T-helper 1 cell treated with Interleukin-12 subunit alpha and Interleukin-12 subunit beta and Interleukin-4 antibody, amounts not matched to agents 30 ng/mL and 1 ng/mL, for 36 hours (primary cell): Measurements from ENCODE around the gene SLC9A2. TPM values are rescaled to one million over a fixed set of nuclear protein-coding genes. Genes with fewer than 3 reads are reported as not detected.

Source experiments
- intact Hi-C: fragments of 100-400 bp; cut with micrococcal nuclease; formaldehyde crosslinking; loops from one replicate; pipeline ENCODE4 v1.15.1; 2024
- total RNA-seq: library from RNA; stranded (reverse); gene quantifications from 2 replicates; pipeline ENCODE4 v1.2.3, GENCODE V29; 2022

Gene SLC9A2, protein sequence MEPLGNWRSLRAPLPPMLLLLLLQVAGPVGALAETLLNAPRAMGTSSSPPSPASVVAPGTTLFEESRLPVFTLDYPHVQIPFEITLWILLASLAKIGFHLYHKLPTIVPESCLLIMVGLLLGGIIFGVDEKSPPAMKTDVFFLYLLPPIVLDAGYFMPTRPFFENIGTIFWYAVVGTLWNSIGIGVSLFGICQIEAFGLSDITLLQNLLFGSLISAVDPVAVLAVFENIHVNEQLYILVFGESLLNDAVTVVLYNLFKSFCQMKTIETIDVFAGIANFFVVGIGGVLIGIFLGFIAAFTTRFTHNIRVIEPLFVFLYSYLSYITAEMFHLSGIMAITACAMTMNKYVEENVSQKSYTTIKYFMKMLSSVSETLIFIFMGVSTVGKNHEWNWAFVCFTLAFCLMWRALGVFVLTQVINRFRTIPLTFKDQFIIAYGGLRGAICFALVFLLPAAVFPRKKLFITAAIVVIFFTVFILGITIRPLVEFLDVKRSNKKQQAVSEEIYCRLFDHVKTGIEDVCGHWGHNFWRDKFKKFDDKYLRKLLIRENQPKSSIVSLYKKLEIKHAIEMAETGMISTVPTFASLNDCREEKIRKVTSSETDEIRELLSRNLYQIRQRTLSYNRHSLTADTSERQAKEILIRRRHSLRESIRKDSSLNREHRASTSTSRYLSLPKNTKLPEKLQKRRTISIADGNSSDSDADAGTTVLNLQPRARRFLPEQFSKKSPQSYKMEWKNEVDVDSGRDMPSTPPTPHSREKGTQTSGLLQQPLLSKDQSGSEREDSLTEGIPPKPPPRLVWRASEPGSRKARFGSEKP
- total RNA-seq = not detected in 2 replicates

DNA sequence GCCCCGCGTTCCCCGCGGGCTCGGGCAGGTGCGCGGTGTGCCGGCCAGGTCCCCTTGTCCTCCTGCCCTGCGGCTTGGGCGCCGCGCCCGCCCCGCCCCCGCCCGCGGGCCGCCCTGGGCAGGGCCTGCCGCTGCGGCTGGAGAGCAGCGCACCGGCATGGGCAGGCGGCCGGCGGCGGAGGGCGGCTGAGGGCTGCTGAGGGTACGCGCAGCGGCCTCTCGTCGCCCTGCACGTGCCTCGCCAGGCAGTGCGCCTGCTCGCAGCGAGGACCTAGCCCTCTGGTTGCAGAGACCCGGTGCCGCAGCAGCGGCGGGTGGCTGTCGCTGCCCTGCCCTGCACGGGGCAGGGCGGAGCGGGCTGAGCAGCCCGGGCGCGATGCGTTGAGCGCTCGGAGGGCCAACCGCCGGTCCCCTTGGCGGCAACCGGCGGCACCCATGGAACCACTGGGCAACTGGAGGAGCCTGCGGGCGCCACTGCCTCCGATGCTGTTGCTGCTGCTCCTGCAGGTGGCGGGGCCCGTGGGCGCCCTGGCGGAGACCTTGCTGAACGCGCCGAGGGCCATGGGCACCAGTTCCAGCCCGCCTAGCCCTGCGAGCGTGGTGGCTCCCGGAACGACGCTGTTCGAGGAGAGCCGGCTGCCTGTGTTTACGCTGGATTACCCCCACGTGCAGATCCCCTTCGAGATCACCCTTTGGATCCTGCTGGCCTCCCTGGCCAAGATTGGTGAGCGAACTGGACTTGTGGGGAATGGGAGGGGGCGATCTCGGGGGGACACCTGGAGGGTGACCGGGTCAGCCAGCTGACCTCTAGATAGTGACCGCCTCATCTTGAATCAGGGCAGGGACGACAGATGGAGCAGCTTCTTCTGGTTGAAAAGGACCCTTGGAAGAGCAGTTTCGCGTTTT, at the start of gene SLC9A2:
SLC9A2 (plus strand) TSS at position 140 of the 906 bp plus-strand sequence; CDS start at position 436, 296 bp downstream.
- intact Hi-C loops = loop anchor here (5.0 to 10.0 kb wide), 3 partner anchors 83 to 737 kb away; no protein-coding TSS in a partner anchor

GRCh38 chr2:102575888-102576287, 43.5 kb upstream of the SLC9A2 start:
- intact Hi-C loops = no loop called here

GRCh38 chr2:102578376-102578775, 41.0 kb upstream of the SLC9A2 start:
- intact Hi-C loops = no loop called here

- intact Hi-C loops = no loop called here
These were observed 37.4 kb upstream of the SLC9A2 start for GRCh38 chr2:102581911-102582310.

GRCh38 chr2:102582845-102583244, 36.5 kb upstream of the SLC9A2 start:
- intact Hi-C loops = no loop called here

GRCh38 chr2:102585847-102586404, 33.4 kb upstream of the SLC9A2 start:
- intact Hi-C loops = no loop called here

GRCh38 chr2:102588213-102588939, 31.0 kb upstream of the SLC9A2 start:
- intact Hi-C loops = no loop called here

DNA sequence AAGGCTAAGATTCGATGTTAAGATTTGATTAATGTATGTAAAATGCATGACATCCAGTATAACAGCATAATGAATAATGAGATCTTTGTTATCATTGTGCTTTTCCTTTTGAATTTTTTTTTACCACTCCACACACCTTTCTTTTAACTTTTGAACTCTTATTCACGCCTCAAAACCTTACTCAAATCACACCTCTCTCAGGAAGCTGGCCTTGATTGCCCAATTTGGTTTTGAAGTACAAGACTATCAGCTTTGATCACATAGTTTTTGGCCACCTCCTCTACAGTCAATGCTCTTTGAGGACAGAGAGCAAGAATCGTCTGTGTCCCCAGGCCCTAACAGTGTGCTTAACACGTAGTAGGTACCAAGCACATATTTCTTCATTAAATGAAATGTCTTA, 29.9 kb upstream of the SLC9A2 start:
- intact Hi-C loops = no loop called here

- intact Hi-C loops = loop anchor here (1.0 kb wide), 1 partner anchor 118 kb away; the partner anchor contains the start of gene SLC9A4
These were observed 27.8 kb upstream of the SLC9A2 start for GRCh38 chr2:102591491-102592045.

- intact Hi-C loops = loop anchor here (1.0 kb wide), 1 partner anchor 119 kb away; the partner anchor contains the start of gene SLC9A4
These were observed 26.8 kb upstream of the SLC9A2 start for GRCh38 chr2:102592601-102593000.

DNA sequence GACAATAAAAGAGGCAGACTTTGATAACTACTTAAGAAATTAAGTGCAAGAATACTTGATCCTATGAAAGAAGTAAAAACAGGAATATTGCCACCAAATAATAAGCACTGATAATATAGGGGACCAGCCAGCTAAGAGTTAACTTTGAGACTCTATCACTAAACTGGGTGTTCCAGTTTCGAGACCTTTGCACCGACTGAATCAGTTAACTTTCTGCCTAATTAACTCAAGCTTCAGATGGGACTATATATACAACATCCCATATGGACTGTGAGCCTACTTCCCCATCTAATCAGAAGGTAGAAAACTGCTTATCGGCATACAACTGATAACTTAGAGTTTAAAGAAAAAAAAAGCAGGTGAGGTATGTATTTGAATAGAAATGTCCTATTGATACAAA, 25.8 kb upstream of the SLC9A2 start:
- intact Hi-C loops = no loop called here

GRCh38 chr2:102594445-102595016, 24.8 kb upstream of the SLC9A2 start:
- intact Hi-C loops = no loop called here

DNA sequence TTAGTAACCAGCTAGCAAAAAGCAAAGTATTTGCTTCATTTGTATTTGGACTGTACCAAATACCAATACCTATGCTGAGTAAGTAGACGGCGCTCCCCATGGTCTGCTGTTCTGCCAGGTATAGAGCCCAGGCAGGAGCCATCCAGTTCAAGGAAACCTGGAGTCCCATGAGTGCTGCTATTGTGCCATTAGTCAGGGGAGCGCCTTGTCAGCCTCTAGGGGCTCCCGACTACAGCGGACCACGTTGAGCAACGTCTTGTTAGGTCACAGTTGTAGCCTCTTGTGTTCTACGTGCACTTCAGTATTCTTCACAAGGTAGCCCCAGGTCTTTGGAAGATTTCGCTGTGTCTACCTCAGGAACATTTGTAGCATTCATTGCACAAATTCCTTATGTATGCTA, 21.6 kb upstream of the SLC9A2 start:
- intact Hi-C loops = no loop called here

GRCh38 chr2:102599486-102599885, 19.9 kb upstream of the SLC9A2 start:
- intact Hi-C loops = no loop called here

GRCh38 chr2:102601730-102602129, 17.6 kb upstream of the SLC9A2 start:
- intact Hi-C loops = no loop called here

DNA sequence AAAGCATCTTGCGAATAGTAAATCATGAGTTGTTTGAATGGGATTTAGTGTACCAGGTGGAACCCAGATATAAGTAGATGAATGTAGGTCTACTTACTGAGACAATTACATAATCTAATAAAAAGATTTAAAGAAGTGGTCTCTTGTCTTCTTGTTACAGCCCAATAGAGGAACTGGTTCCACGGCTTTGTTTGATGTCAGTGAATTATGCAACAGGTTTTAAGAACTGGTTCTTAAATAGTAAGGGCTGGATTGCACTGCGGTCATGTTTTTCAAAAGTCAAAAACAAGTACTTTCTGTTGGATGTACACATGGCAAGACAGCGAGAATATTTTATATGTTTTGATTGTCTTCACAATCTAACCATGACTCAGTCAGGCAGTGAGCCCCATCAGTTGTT, 15.4 kb upstream of the SLC9A2 start:
- intact Hi-C loops = no loop called here

DNA sequence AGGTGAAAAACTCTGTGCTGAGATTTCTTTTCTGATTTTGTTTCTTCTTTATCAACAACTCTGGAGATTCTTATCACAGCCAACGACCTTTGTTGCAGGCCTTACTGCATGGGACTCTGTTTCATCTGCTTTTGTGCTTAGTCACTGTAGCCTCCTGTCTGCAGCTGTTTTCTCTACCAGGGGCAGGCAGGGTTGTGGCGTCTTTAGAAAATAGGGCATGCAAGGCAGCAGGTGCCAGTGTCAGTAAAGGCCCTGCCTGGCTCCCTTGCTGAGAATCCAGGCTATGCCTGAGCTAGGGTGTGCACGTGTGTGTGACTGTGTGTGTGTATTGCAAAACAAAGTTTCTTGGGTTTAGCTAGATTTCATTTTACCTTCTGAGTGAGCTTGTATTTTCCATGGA, 14.6 kb upstream of the SLC9A2 start:
- intact Hi-C loops = no loop called here

DNA sequence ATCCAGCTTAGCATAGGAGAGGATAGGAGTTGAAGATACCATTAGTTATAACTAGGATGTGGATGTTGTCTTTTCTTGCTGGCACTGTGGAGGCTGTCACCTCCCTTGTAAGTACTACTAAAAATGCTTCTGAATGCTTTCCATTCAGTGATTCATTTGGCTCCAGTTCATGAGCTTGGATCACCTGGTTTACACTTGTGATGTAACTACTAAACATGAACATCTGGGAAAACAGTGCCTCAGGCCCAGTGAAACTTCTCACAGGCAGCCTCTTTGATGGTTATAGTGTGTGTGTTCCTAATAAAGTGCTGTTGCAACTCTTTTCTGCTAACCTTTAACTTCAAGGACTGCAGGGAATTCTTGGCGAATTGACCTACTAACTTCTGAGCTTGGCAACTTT, 13.0 kb upstream of the SLC9A2 start:
- intact Hi-C loops = no loop called here
